Measurements from ENCODE around the gene RAB17.

- TF ChIP-seq POLR2A (IDR thresholded peaks at IDR 0.05) (no peak), CTCF (IDR thresholded peaks at IDR 0.05 in 8 of 11, conservative IDR thresholded peaks at IDR 0.05 in 3 of 11) (no peak), POLR2AphosphoS5 (IDR thresholded peaks at IDR 0.05) (no peak)
Observed at GRCh38 chr2:237616373-237616733, 25.8 kb upstream of the RAB17 start.

Measured in spleen (tissue), 7 donors.